GM20000 (cell line): Measurements from ENCODE around the gene SERPINE1.

ENCODE experiments used
- DNase-seq: peaks from one replicate; pipeline ENCODE4 v3.0.0; 2012; ENCODE audit warnings: low spot score
- TF ChIP-seq, protein P1 (sequence below): IDR thresholded peaks from 2 replicates; pipeline ENCODE4 v1.5.1; 2012; ENCODE audit warnings: mild to moderate bottlenecking, control low read depth; ENCODE audit errors: extremely low read depth, missing control alignments

SERPINE1 gene

DNA sequence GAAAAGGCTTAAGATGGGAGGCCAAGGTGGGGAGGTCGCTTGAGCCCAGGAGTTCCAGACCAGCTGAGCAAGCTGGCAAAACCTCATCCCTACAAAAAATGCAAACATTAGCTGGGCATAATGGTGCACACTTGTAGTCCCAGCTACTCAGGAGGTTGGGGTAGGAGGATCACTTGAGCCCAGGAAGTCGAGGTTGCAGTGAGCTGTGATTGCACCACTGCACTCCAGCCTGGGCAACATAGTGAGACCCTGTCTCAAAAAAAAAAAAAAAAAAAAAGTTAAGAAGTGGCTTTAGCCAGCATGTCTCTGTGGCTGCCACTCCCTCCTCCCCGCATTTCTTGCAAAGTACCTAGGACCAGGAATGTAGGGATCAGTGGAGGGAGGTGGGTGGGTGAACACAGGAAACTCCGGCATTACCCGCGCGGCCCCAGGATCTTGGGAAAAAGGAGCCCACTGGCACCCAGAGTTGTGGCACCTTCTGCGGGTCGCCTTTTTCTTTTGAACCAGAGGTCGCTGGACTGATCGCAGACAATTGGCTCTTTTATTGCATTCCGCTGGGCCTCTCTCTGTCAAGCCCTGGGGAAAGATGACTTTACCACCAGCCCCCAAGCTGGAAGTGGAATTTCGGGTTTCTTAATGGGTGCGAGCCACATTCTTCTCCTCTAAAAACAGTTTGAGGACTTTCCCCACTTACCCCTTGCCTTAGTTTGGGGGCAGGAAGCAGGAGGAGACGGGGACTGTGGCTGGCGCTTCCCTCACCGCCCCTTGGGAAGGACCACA, 35.0 kb downstream of the SERPINE1 start:
- no peak for DNase-seq
- TF ChIP-seq, protein P1, sequence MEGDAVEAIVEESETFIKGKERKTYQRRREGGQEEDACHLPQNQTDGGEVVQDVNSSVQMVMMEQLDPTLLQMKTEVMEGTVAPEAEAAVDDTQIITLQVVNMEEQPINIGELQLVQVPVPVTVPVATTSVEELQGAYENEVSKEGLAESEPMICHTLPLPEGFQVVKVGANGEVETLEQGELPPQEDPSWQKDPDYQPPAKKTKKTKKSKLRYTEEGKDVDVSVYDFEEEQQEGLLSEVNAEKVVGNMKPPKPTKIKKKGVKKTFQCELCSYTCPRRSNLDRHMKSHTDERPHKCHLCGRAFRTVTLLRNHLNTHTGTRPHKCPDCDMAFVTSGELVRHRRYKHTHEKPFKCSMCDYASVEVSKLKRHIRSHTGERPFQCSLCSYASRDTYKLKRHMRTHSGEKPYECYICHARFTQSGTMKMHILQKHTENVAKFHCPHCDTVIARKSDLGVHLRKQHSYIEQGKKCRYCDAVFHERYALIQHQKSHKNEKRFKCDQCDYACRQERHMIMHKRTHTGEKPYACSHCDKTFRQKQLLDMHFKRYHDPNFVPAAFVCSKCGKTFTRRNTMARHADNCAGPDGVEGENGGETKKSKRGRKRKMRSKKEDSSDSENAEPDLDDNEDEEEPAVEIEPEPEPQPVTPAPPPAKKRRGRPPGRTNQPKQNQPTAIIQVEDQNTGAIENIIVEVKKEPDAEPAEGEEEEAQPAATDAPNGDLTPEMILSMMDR: no peak

DNA sequence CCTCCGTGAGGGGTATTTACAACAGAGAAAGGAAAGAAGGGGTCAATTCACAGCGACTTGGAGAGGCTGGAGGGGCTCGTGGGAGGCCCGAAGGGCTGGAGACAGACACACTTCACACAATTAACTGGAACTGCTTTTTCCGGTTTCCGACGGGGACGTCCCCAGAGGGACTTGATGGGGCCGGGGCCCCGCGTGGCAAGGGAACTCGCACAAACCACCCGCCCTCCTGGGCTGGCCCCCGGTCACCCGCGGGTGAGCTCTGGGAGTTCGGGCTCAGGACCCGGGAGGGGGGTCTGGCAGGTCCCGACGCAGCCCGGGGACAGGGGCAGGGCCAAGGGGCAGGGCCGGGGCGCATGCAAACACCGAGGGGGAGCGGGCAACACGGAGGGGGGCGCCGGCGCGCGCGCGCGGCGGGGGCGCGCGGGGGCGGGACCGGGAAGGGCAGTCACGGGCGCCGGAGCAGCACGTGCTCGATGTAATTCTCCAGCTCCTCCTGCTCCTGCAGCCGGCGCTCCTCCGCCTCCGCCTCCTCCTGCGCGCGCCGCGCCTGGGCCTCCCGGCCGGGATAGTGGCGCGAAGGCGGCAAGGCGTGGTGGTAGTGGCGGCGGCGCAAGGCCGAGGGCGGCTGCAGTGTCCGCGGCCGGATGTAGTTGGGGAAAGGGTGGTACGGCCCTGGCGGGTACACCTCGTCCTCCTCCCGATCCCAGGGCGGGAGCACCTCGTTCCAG, 35.8 kb downstream of the SERPINE1 start:
- peak; percentile 70 for DNase-seq
- TF ChIP-seq, protein P1: no peak

DNA sequence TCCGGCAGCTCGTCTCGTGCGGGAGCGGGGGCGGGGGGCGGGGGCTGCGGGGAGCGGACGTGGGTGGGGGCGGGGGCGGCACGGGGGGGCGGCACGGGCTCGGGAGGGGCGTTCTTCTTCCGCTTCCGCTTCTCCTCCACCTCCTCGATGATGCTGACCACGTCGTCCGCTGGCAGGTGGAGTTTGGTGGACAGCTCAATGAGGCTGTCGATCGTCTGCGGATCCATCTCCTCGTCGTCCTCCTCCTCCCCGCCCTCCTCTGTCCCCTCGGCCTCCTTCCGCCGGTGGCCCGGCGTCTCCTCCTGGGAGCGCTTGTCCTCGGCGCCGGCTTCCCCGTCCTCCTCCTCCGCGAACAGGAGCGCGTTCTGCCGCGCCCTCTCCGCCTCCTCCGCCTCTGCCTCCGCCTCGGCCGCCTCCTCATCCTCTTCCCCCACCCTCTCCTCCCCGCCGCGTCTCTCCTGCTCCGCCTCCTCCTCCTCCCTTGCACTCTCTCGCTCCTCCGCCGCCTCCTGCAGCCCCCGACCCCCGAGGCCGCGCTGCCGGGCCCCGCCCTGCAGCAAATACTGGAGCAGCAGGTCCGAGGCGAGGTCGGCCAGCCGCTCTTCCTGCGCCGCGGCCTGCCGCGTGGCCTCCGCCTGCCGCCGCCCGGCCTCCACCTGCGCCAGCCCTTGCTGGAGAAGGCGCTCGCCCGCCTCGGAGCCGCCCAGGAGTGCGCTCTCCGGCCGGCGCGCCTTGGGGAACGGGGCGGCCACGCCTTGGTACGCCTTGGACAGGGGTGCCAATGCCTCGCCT, 36.6 kb downstream of the SERPINE1 start:
- peak; percentile 75 for DNase-seq
- TF ChIP-seq, protein P1: no peak

DNA sequence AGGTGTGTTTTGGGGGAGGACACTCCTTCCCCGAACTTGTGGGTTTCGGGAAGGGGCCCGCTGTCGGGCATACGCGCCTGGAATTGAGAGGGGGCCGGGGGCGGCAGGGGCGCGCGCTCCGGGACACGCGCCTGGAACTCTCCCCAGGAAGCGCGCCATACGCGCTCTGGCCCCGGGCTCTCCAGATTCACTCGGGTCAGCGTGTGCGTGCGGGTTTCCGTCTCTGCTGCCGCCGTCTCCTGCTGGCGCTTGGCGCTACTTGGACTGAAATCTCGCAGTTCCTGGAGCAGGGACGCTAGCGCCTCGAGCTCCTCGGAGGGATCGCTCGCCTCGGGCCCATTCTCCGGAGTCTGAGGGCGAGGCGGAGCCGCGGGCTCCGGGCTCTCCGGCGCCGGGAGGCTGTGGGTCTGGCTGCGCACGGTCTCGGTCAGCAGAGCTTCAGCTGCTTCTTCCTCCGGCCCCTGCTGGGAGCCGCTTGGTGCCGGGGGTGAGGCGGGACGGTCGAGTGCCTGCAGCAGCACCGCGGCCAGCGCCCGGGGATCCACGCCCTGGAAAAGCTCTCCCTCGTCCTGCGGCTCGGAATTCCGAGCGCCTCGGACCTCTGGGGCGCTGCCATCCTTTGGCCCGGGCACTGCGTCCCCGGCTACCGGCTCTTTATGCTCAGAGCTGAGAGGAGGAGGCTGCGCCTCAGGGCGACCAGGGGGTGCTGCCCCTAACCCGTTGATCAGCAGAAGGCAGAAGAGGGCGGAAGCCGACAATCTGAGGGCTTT, 37.4 kb downstream of the SERPINE1 start:
- DNase-seq: no peak
- TF ChIP-seq, protein P1: no peak

DNA sequence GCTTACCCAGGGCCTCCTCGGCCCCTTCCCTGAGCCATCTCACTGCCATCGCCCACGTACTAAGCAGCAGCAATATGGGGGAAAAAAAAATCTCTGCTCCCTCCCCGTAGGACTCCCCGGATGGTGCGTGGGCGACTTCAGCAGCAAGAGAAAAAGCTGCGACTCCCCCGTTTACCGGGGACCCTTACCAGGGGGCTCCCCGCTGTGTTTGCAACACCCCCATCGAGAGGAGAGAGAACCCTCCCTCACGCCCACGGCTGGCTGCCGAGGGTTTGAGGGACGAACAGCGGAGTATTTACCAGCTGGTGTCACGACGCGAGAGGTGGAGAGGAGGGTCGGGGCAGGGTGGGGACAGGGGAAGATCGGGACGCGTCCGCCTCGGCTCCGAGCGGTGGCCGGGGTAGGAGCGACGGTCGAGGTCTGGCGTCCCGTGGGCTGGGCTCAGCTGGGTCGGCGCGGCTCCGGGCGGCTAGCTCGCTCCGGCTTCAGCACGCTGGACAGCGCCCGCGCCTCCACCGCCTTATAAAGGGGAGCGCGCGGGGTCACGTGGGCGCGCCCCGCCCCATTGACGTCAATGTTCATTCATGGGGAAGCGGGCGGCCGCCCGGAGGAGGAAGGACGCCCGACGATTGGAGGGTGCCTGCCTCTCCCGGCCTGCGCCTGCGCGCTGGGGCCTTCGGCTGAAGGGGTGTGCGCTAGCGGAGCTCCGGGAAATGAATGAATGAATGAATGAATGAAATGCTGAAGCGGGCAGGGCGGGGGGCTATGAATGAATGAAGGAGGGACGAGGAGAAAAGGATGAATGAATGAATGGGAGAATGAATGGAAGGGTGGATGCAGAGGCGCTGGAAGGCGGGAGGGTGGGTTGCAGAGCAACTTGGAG, 38.4 kb downstream of the SERPINE1 start, which contains the start of gene VGF:
VGF (minus strand) TSS at position 495 of the 883 bp plus-strand sequence. CDS start 726 bp downstream, outside the sequence.
- TF ChIP-seq, protein P1: no peak
- DNase-seq: peak; percentile 98
